K562 (cell line): Measurements from ENCODE around the gene MYO10. TPM values are rescaled to one million over a fixed set of nuclear protein-coding genes. Genes with fewer than 3 reads are reported as not detected.

Experiments
- ATAC-seq: fragments of 200-7000 bp; cut with Tn5 transposase; 3 replicates; pipeline ENCODE4 v1.9.1; 2020; ENCODE audit warnings: moderate library complexity
- BruUV-seq: library from RNA; stranded (reverse); fragments of 400-500 nt; replicated peaks from 2 replicates; lab custom pipeline; 2021; lab: Mats Ljungman, UMichigan
- CTCF ChIA-PET: fragments of 300-600 bp; formaldehyde crosslinking; extraction: SDS; loops from one replicate; lab custom pipeline; 2021; ENCODE audit warnings: low intra/inter-chr PET ratio; lab: Yijun Ruan, JAX
- POLR2A ChIA-PET: fragments of 300-600, 350-650 bp; sonication (Branson Sonifier 250); formaldehyde crosslinking; extraction: SDS; loops from one replicate; lab custom pipeline; 2021; ENCODE audit warnings: antibody characterized with exemption, inconsistent platforms; lab: Yijun Ruan, JAX
- DNase-seq, 4 experiments: peaks; one replicate each; pipeline versions ENCODE4 v3.0.0 to v3.0.0-alpha.2; 2011 to 2018; ENCODE audit warnings: low spot score in 3 of 4, mixed read lengths in 3 of 4; ENCODE audit errors: extremely low read depth in 1 of 4
- FAIRE-seq: peaks from 2 replicates; lab custom pipeline; 2011; peaks lifted over from hg19 to GRCh38; lab: Jason Lieb, UNC
- H2AFZ ChIP-seq: 2 replicates; pipeline ENCODE4 v1.6.0; 2011; ENCODE audit warnings: low read depth, low read length, control low read depth, inconsistent platforms
- H3K27ac ChIP-seq: fragments of 200-600 bp; 3 replicates; pipeline ENCODE4 v1.8.0; 2011; ENCODE audit warnings: low read depth, mild to moderate bottlenecking, control low read depth, inconsistent platforms, low read length, moderate library complexity, mixed read lengths; ENCODE audit errors: extremely low read depth
- H3K27me3 ChIP-seq, 2 experiments: fragments of 300-600 bp in 1 of 2; 2 replicates in 1 of 2; 3 replicates in 1 of 2; pipeline versions ENCODE4 v1.6.0 to v1.8.0; 2011; ENCODE audit warnings: inconsistent platforms in 2 of 2, low read length in 2 of 2, mild to moderate bottlenecking in 1 of 2, mixed read lengths in 1 of 2, moderate library complexity in 1 of 2; ENCODE audit not compliant: control insufficient read depth in 2 of 2, insufficient read depth in 2 of 2
- H3K36me3 ChIP-seq: fragments of 300-600 bp; 3 replicates; pipeline ENCODE4 v1.8.0; 2011; ENCODE audit warnings: mild to moderate bottlenecking, low read length, inconsistent platforms; ENCODE audit not compliant: control insufficient read depth, insufficient read depth
- H3K4me1 ChIP-seq, 2 experiments: fragments of 200-600 bp in 1 of 2; replicated peaks in 1 of 2; 2 replicates in 1 of 2; 3 replicates in 1 of 2; pipeline versions ENCODE4 v1.5.1 to v1.8.0; 2011; ENCODE audit warnings: inconsistent platforms in 2 of 2, low read length in 2 of 2, mild to moderate bottlenecking in 1 of 2, mixed read lengths in 1 of 2, moderate library complexity in 1 of 2; ENCODE audit not compliant: control insufficient read depth in 2 of 2, insufficient read depth in 2 of 2
- H3K4me2 ChIP-seq: 2 replicates; pipeline ENCODE4 v1.6.1; 2011; ENCODE audit warnings: low read length, control low read depth, inconsistent platforms, mixed read lengths; ENCODE audit not compliant: insufficient read depth
- H3K4me3 ChIP-seq: fragments of 200-600 bp; sonication (generic), shearing (Covaris generic); 2 replicates; pipeline ENCODE4 v1.5.1; 2016; ENCODE audit warnings: control low read depth, inconsistent platforms
- H3K79me2 ChIP-seq: fragments of 200-600 bp; 3 replicates; pipeline ENCODE4 v1.8.0; 2011; ENCODE audit warnings: low read length, inconsistent platforms; ENCODE audit not compliant: control insufficient read depth, insufficient read depth
- H3K9ac ChIP-seq, 2 experiments: 2 replicates each; pipeline versions ENCODE4 v1.6.0 to v1.6.1; 2011; ENCODE audit warnings: low read depth in 2 of 2, low read length in 2 of 2, control low read depth in 1 of 2, inconsistent platforms in 1 of 2, mild to moderate bottlenecking in 1 of 2, mixed read lengths in 1 of 2; ENCODE audit not compliant: insufficient read depth in 1 of 2
- H3K9me1 ChIP-seq: one replicate; pipeline ENCODE4 v1.6.0; 2011; ENCODE audit warnings: inconsistent platforms, mild to moderate bottlenecking, low read length, moderate library complexity; ENCODE audit not compliant: control insufficient read depth, insufficient read depth
- H3K9me3 ChIP-seq: replicated peaks from 2 replicates; pipeline ENCODE4 v1.5.1; 2011; ENCODE audit warnings: low read depth, low read length, inconsistent platforms; ENCODE audit not compliant: control insufficient read depth, insufficient read depth
- H4K20me1 ChIP-seq: replicated peaks from 2 replicates; pipeline ENCODE4 v1.6.1; 2011; ENCODE audit warnings: low read length, inconsistent platforms, mixed read lengths; ENCODE audit not compliant: control insufficient read depth, insufficient read depth
- ATF1 ChIP-seq, 2 experiments: fragments of 450-650 bp in 1 of 2; IDR thresholded peaks; 2 replicates each; pipeline ENCODE4 v1.6.1; 2016; ENCODE audit warnings: missing compliant biosample characterization in 1 of 2, missing genetic modification characterization in 1 of 2
- CBX8 ChIP-seq: fragments of 200-600 bp; sonication (generic); IDR thresholded peaks from 2 replicates; pipeline ENCODE4 v1.6.1; 2012; ENCODE audit warnings: borderline replicate concordance, mixed run types, low read depth, mild to moderate bottlenecking, moderate library complexity, mixed read lengths, low read length, control low read depth, inconsistent platforms; ENCODE audit not compliant: poor library complexity, severe bottlenecking; ENCODE audit errors: extremely low read depth
- GABPB1 ChIP-seq: sonication (generic); formaldehyde crosslinking; IDR thresholded peaks from 2 replicates; pipeline ENCODE4 v1.8.0; 2022; ENCODE audit warnings: mild to moderate bottlenecking, missing genetic modification reagents
- IRF1 ChIP-seq: sonication (generic); formaldehyde crosslinking; IDR thresholded peaks from 2 replicates; pipeline ENCODE4 v1.8.0; 2022; ENCODE audit warnings: missing genetic modification reagents, mild to moderate bottlenecking, borderline replicate concordance
- KHSRP ChIP-seq: fragments of 450-650 bp; IDR thresholded peaks from 2 replicates; pipeline ENCODE4 v1.6.1; 2017
- NR1H2 ChIP-seq: sonication (generic); formaldehyde crosslinking; IDR thresholded peaks from 2 replicates; pipeline ENCODE4 v1.4.0; 2020; ENCODE audit warnings: mild to moderate bottlenecking, missing genetic modification reagents
- RAD51 ChIP-seq: fragments of 450-650 bp; IDR thresholded peaks from 2 replicates; pipeline ENCODE4 v1.7.1; 2016; ENCODE audit warnings: low read depth, mild to moderate bottlenecking, borderline replicate concordance
- ZBTB2 ChIP-seq: fragments of 450-650 bp; IDR thresholded peaks from 2 replicates; pipeline ENCODE4 v1.6.1; 2016; ENCODE audit warnings: antibody characterized with exemption
- ZNF318 ChIP-seq, 2 experiments: fragments of 450-650 bp; IDR thresholded peaks; 2 replicates each; pipeline ENCODE4 v1.6.1; 2016; ENCODE audit warnings: mild to moderate bottlenecking in 2 of 2, borderline replicate concordance in 1 of 2, low read depth in 1 of 2, moderate library complexity in 1 of 2
- WGBS: fragments of 100-300 bp; shearing (Covaris generic); methylation state at CpG from one replicate; pipeline ENCODE4 v1.1.6; 2016; ENCODE audit warnings: low coverage, mixed read lengths; ENCODE audit not compliant: insufficient coverage; ENCODE audit errors: missing lambda C conversion rate; 5-methylcytosine and 5-hydroxymethylcytosine counted together
- in situ Hi-C: fragments of 300-500 bp; cut with MboI; formaldehyde crosslinking; loops from 4 replicates; pipeline ENCODE4 v1.15.0; 2018; ENCODE audit warnings: inconsistent platforms, mixed read lengths
- intact Hi-C: fragments of 100-400 bp; cut with micrococcal nuclease; formaldehyde crosslinking; loops from 2 replicates; pipeline ENCODE4 v1.14.2; 2022
- polyA plus RNA-seq, 8 experiments: library from polyadenylated mRNA; depleted of rRNA in 4 of 8; stranded (reverse) in 5 of 8; unstranded in 3 of 8; fragments of >200 nt; fragmentation: Nextera tagmentation in 2 of 8; fragmentation: Illumina TruSeq in 1 of 8; extraction: Ambion mirVana in 2 of 8; extraction: Trizol in 1 of 8; gene quantifications; 2 replicates each; pipeline versions ENCODE4 v1.2.1 to v1.2.3, GENCODE V29; 2011 to 2014; ENCODE audit warnings: inconsistent platforms in 1 of 8, missing spikeins in 1 of 8
- total RNA-seq, 7 experiments: library from RNA; depleted of rRNA in 6 of 7; stranded (reverse); fragments of >200 nt in 6 of 7; fragmentation: Illumina TruSeq in 2 of 7; extraction: Trizol in 2 of 7; gene quantifications; 2 replicates each; pipeline versions ENCODE4 v1.2.1 to v1.2.3, GENCODE V29; 2011 to 2021; ENCODE audit warnings: low replicate concordance in 1 of 7

The MYO10 gene
- total and polyA plus RNA-seq, 9 of the 15 experiments (the other 6 are each of a cell fraction or from before 2014, with no cell fraction given), result 0.04 to 0.24 TPM; not detected in 7

- Histone ChIP-seq H3K27ac (no peak overlapping the region), H3K36me3 (no peaks in the 10 kb centered on the region), H2AFZ (no peak overlapping the region), H3K4me1 (peaks cover 0 to 4% of the 10 kb centered on the region in 2 experiments; a peak in 2 of 5 replicates), H3K9me3 (no peaks in the 10 kb centered on the region), H3K9me1 (no peaks in the 10 kb centered on the region), H3K4me2 (no peak overlapping the region), H3K79me2 (no peaks in the 10 kb centered on the region), H3K4me3 (no peak overlapping the region), H3K27me3 (peaks cover 6 to 9% of the 10 kb centered on the region in 2 experiments; a peak in 2 of 5 replicates), H4K20me1 (no peaks in the 10 kb centered on the region), H3K9ac (no peak overlapping the region)
- DNase-seq (no peak), ATAC-seq (no peak), FAIRE-seq (no peak)
- in situ Hi-C loops (no loop called here), intact Hi-C loops (loop anchor here (5.0 kb wide), 1 partner anchor 262 kb away; no protein-coding TSS in a partner anchor)
- POLR2A ChIA-PET, result no interaction called here
- 1% methylated on average over 8 of the region's 8 CpGs for WGBS
- CTCF ChIA-PET, result no interaction called here
- no TSS peak for BruUV-seq
- no peak for TF ChIP-seq ATF1 (CRISPR knock-in tag; IDR thresholded peaks at IDR 0.05)
- no peak for TF ChIP-seq ATF1 (tag; IDR thresholded peaks at IDR 0.05)
- TF ChIP-seq ZBTB2, result no peak
- TF ChIP-seq GABPB1 (CRISPR knock-in tag), result no peak
- TF ChIP-seq NR1H2 (CRISPR knock-in tag), result no peak
- no peak for TF ChIP-seq ZNF318 (IDR thresholded peaks at IDR 0.05; ENCODE audit: borderline replicate concordance in 1 of 2, low read depth in 1 of 2)
- no peak for TF ChIP-seq RAD51
- TF ChIP-seq IRF1 (CRISPR knock-in tag), result no peak
- no peak for TF ChIP-seq CBX8
- TF ChIP-seq KHSRP, result no peak
Observed at GRCh38 chr5:16930496-16930895, 5.6 kb downstream of the MYO10 start.
